Nephron progenitor cell (in vitro differentiated cells): ENCODE results near the gene PITX2.
A peak's percentile ranks its signal among the peaks of the same experiment; 100 is the strongest.

Experiments used
- DNase-seq: peaks from one replicate; pipeline ENCODE4 v3.0.0; 2021
- H3K27ac Mint-ChIP-seq: 2 replicates; pipeline ENCODE4 v1.8.0; 2021; ENCODE audit warnings: mild to moderate bottlenecking, moderate library complexity, mixed read lengths
- H3K27me3 Mint-ChIP-seq: 2 replicates; pipeline ENCODE4 v1.8.0; 2021; ENCODE audit warnings: mild to moderate bottlenecking, low read depth, mixed read lengths; ENCODE audit not compliant: poor library complexity
- H3K36me3 Mint-ChIP-seq: 2 replicates; pipeline ENCODE4 v1.8.0; 2021; ENCODE audit warnings: low read depth, mixed read lengths
- H3K4me1 Mint-ChIP-seq: 2 replicates; pipeline ENCODE4 v1.8.0; 2021; ENCODE audit warnings: mixed read lengths
- H3K4me3 Mint-ChIP-seq: 2 replicates; pipeline ENCODE4 v1.8.0; 2021; ENCODE audit warnings: mild to moderate bottlenecking, moderate library complexity, mixed read lengths
- H3K9me3 Mint-ChIP-seq: 2 replicates; pipeline ENCODE4 v1.8.0; 2021; ENCODE audit warnings: mild to moderate bottlenecking, moderate library complexity, mixed read lengths
- TF ChIP-seq, protein P1 (sequence below): fragments of 200-600 bp; sonication (generic); IDR thresholded peaks from 2 replicates; pipeline ENCODE4 v1.5.0; 2021; ENCODE audit warnings: antibody characterized with exemption

The PITX2 gene

DNA sequence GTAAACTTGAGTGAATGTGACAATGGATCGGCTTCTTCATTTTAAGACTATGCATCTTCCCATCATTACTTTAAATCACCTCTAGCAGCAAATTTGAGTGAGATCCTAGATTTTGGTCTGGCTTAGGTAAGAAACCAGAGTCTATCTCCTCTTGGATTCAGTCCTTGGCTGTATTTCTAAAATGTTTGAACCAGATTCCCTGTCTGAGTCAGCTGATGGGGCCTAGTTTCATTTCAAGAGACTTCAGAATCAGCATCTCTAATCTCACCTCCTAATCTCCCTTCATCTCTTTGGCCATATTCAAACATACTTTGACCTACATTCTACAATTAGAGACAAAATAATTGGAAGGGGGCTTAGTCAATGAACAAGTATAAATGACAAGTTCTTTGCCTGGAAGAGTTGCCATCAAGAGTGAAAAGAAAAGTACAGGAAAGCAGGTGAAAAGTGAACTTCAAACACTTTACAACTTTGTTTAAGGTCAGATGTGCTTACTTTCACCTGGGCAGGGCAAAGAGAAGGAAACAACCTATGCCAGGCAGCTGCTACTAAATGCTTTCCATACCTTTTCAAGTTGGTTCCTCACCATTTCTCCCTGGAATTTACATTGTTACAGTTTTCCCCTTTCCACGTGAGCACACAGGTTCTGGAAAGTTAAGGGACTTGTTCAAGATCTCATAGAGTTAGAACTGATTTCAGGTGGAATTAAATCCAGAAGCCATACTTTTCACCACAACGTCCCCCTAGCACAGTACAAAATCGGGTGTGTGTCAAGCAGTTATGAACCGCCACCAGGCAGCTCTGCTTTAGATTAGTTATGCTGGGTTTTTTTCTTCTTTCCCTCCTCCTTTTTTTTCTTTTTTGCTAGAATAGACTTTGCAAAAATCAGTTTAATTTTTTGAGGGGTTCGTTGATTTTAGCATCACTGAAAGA is 30.7 kb upstream of the PITX2 start:
- Mint-ChIP-seq H3K9me3 (peaks cover 17% of the 10 kb centered on the region), H3K27me3 (peaks cover 6% of the 10 kb centered on the region), H3K4me1 (no peaks in the 10 kb centered on the region), H3K27ac (no peak overlapping the region), H3K36me3 (no peaks in the 10 kb centered on the region), H3K4me3 (no peak overlapping the region)
- TF ChIP-seq, protein P1, sequence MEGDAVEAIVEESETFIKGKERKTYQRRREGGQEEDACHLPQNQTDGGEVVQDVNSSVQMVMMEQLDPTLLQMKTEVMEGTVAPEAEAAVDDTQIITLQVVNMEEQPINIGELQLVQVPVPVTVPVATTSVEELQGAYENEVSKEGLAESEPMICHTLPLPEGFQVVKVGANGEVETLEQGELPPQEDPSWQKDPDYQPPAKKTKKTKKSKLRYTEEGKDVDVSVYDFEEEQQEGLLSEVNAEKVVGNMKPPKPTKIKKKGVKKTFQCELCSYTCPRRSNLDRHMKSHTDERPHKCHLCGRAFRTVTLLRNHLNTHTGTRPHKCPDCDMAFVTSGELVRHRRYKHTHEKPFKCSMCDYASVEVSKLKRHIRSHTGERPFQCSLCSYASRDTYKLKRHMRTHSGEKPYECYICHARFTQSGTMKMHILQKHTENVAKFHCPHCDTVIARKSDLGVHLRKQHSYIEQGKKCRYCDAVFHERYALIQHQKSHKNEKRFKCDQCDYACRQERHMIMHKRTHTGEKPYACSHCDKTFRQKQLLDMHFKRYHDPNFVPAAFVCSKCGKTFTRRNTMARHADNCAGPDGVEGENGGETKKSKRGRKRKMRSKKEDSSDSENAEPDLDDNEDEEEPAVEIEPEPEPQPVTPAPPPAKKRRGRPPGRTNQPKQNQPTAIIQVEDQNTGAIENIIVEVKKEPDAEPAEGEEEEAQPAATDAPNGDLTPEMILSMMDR, result no peak
- no peak for DNase-seq

DNA sequence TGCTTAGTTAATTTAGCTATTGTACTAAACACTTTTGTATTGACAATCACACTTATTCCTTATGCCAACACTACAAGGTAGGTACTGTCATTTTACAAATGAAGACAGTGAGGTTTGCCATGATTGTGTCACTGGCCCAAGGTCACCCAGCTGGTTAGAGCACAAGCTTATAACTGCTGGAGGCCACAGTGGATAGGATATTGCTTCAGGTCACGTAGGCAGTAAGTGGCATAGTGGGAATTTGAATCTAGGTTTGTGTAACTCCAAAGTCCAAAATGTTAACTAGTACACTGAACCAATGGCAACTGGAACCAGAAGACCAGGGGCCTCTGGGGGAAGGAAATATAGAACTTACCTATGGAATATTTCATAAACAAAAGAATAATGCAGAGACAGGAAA is 21.1 kb upstream of the PITX2 start:
- Mint-ChIP-seq H3K27ac (no peak overlapping the region), H3K9me3 (no peaks in the 10 kb centered on the region), H3K27me3 (peaks cover 79% of the 10 kb centered on the region), H3K4me1 (peaks cover 30% of the 10 kb centered on the region), H3K4me3 (no peak overlapping the region), H3K36me3 (no peaks in the 10 kb centered on the region)
- no peak for DNase-seq
- TF ChIP-seq, protein P1, result no peak

GRCh38 chr4:110643096-110643495 is 20.2 kb upstream of the PITX2 start:
- H3K4me3 Mint-ChIP-seq, result no peak overlapping the region
- no peak overlapping the region for H3K27ac Mint-ChIP-seq
- H3K36me3 Mint-ChIP-seq, result no peaks in the 10 kb centered on the region
- no peaks in the 10 kb centered on the region for H3K9me3 Mint-ChIP-seq
- DNase-seq, result no peak
- TF ChIP-seq, protein P1, result no peak
- peaks cover 39% of the 10 kb centered on the region for H3K4me1 Mint-ChIP-seq
- H3K27me3 Mint-ChIP-seq, result peaks cover 88% of the 10 kb centered on the region

- DNase-seq, result no peak
- Mint-ChIP-seq H3K27ac (no peak overlapping the region), H3K9me3 (no peaks in the 10 kb centered on the region), H3K36me3 (no peaks in the 10 kb centered on the region), H3K4me3 (peak overlapping the region; percentile 18), H3K27me3 (peaks cover 99% of the 10 kb centered on the region), H3K4me1 (peaks cover 58% of the 10 kb centered on the region)
- TF ChIP-seq, protein P1, result no peak
Measured at GRCh38 chr4:110641218-110641617, 18.3 kb upstream of the PITX2 start.

DNA sequence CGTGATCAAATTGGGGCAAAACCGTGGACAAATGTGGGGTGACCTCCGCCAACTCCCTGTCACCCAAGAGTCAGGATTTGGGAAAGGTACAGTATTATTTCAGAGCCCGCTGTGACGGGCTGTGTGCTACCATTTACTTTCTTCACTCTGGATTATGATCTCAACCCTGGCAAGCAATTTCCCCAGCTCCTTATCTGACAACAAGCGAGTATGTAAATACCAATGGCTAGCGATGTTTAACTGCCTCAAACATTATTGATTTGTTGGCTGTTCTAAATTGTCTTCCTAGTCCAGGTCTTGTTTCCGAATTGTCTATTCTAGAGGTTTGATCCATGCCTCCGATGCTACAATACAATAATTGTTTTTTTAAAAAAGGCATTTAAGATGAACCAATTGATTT is 17.7 kb upstream of the PITX2 start:
- Mint-ChIP-seq H3K27me3 (peaks cover 97% of the 10 kb centered on the region), H3K4me3 (peak overlapping the region; percentile 23), H3K27ac (no peak overlapping the region), H3K4me1 (peaks cover 60% of the 10 kb centered on the region), H3K9me3 (no peaks in the 10 kb centered on the region), H3K36me3 (no peaks in the 10 kb centered on the region)
- DNase-seq, result no peak
- TF ChIP-seq, protein P1, result no peak
